GM19395 (cell line): ENCODE measurements around the gene GABRB3.

Experiments used
- ATAC-seq: cut with Tn5 transposase; IDR thresholded peaks from one replicate; pipeline ENCODE4 v1.9.1; 2021; ENCODE audit warnings: mild to moderate bottlenecking, moderate library complexity; ENCODE audit not compliant: unreplicated experiment

Gene GABRB3

GRCh38 chr15:26562336-26562735, 210.5 kb downstream of the GABRB3 start:
- ATAC-seq = no peak

- ATAC-seq = no peak
Measured at GRCh38 chr15:26561896-26562295, 211.0 kb downstream of the GABRB3 start.

- no peak for ATAC-seq
Measured at GRCh38 chr15:26561130-26561529, 211.7 kb downstream of the GABRB3 start.

DNA sequence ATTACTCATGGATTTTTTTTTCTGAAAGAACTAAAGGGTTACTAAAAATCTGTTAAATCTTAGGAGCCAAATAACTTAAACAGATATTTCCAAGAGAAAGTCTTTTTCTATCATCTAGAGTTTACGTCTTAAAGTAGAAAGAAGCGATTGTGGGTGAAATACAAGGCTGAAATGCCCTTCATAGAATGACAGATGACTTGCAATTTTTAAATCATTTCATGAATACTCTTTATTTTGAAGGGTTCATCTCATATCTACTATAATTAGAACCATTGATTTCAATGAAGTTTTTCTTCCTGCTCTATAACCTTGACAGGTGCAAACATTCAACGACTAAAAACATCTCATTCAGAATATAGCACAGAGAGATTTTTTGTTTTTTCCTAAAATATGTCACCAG, 217.0 kb downstream of the GABRB3 start:
- ATAC-seq = no peak

GRCh38 chr15:26551473-26551872, 221.4 kb downstream of the GABRB3 start:
- no peak for ATAC-seq

DNA sequence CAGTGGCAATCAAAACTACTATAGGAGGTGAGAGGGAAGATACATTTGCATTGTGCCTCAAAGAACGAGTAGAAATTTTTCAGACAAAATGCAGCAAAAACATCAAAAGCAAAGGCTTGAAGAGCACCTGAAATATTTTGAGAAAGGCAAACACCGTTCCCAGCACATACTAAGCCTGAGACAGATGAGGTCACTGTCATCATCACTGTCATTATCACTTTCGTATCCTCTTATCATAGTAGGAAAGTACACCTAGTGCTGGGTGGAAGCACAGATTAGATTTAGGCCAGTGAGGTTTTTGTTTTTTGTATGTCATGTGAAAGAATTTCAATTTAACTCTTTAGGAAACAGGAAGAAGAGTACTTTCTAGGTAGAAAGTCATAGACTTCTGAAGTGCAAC, 222.0 kb downstream of the GABRB3 start:
- no peak for ATAC-seq

DNA sequence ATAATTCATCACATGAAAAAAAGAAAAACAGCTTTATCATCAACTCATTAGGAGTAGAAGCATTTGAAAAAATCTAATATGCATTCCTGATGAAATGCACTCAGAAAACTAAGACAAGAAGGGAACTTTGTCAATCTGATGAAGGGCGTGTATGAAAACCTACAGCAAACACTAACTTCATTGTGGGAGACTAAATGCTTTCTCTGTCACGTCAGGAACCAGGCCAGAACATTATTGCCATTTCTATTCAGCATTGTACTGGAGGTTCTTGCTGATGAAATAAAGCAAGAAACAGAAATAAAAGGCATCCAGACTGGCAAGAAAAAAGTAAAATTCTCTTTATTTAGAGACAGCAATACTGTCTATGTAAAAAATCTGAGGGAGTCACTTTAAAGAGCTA, 235.2 kb downstream of the GABRB3 start:
- ATAC-seq = no peak

GRCh38 chr15:26531489-26531888, 241.4 kb downstream of the GABRB3 start:
- ATAC-seq = no peak

- no peak for ATAC-seq
Measured at GRCh38 chr15:26525096-26525495, 247.8 kb downstream of the GABRB3 start.

- no peak for ATAC-seq
Measured at GRCh38 chr15:26521691-26522198, 251.1 kb downstream of the GABRB3 start.

DNA sequence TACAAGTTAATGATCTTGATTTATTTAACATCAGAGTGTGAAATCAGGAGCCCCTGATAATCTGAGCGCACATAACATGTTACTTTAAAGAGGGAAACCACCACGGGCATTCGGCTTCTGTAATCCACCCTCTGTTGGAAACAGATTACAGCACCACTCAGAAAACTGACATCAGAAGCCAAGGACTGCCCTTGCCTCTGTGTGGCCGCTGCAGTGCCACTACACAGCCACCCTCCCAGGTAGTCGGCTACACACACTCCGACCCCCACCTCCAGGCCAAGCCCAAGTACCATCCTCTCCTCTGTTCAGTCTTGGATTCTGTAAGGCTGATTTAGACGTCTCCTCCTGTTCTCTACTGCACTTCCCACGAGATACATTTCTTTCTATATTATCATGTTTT, 251.7 kb downstream of the GABRB3 start:
- ATAC-seq = no peak

DNA sequence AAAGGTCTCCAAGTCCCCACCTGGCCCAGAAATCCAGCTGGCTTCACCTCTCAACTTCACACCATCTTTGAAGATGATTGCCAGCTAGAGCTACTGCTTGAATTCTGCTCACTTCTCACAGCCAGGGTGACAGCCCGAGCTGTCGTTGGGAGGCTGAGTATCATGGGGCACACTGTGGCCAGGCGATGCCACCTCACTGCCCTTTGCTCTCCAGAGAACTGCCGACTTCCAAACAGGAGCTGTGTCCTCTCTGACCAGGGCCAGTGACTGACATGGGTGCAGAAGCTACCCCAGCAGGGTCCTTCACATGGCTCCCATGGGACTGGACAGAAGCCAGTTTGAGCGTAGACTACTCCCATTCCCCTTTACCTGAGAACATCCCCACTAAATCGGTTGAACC, 254.0 kb downstream of the GABRB3 start:
- ATAC-seq = no peak

DNA sequence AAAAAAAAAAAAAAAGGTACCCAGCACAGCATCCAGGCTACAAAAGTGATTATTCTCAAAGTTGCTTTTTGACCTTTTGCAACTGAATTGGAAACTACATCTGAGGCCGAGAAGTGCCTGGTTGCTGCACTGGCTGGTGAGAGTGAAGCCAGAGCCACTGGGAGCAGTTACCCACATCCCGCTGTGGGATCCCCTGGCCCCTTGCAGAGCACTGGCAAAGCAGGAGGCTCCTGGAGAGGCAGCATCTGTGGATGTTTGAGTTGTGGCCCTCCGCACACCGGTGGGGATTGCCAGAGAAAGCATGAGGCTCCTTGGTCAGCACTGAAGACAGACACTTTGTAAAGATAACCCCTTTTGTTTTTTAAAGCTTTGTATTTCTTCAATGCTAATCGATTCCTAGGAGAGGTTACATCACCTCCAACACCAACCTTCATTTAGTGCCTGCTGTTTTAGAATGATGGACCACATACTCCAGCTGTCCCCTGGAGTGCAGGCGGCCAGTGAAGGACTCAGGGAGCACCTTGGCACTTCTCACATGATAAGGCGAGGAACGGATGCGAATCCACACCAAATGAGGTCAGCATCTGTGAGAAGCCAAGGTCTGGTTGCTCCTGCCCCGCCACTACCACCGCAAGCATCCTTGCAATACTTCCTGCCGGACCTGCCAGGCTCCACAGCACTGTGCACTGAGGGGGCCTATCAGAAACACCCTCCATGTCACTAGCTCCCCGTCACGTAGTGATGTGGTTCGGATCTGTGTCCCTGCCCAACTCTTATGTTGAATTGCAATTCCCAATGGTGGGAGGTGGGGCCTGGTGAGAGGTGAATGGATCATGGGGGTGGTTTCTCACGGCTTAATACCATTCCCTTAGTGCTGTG, 256.5 kb downstream of the GABRB3 start:
- ATAC-seq = no peak

- no peak for ATAC-seq
Measured at GRCh38 chr15:26504009-26504408, 268.9 kb downstream of the GABRB3 start.
